ENCODE measurements around the gene CD28. TPM values are rescaled to one million over a fixed set of nuclear protein-coding genes. Genes with fewer than 3 reads are reported as not detected.

The CD28 gene
- total RNA-seq, 3 donors from 2014 or later (not counting 1 experiment from before 2014, with no cell fraction given): 0.54 to 3.5 (median 3.3) TPM

- intact Hi-C loops (cut with micrococcal nuclease): no loop called here
- H3K36me3 ChIP-seq (ENCODE audit: control insufficient read depth, insufficient read depth, low read length): no peaks in the 10 kb centered on the region
- no peaks in the 10 kb centered on the region for H3K4me1 Mint-ChIP-seq
- no peak overlapping the region for H3K4me3 ChIP-seq (ENCODE audit: low read length)
- peaks cover 0 to 4% of the 10 kb centered on the region in 2 donors for H3K9me3 Mint-ChIP-seq
- H3K9me3 ChIP-seq (ENCODE audit: control insufficient read depth, insufficient read depth, low read length): no peaks in the 10 kb centered on the region
- H3K4me3 Mint-ChIP-seq: no peak overlapping the region
- no peaks in the 10 kb centered on the region for H3K27me3 ChIP-seq (ENCODE audit: control insufficient read depth, insufficient read depth, low read length)
- no peak overlapping the region for H3K27ac ChIP-seq (ENCODE audit: low read length)
- DNase-seq: peak in 1 of 2 donors; percentile 20
- H3K4me1 ChIP-seq (ENCODE audit: control insufficient read depth, insufficient read depth, low read length): no peaks in the 10 kb centered on the region
- TF ChIP-seq CTCF (IDR thresholded peaks at IDR 0.05): no peak
- ATAC-seq: no peak
- H3K36me3 Mint-ChIP-seq: peaks cover 1% of the 10 kb centered on the region
- no CpG with 5 or more reads among the region's 6 CpGs for WGBS (ENCODE audit: insufficient coverage)
- H3K27me3 Mint-ChIP-seq (ENCODE audit: low read depth in 2 of 2): no peaks in the 10 kb centered on the region
- no peak overlapping the region for H3K27ac Mint-ChIP-seq
Measured at GRCh38 chr2:203750346-203751068, 44.1 kb downstream of the CD28 start.

- no peak overlapping the region for H3K27ac Mint-ChIP-seq
- 100% methylated on average over 1 of the region's 2 CpGs for WGBS (ENCODE audit: insufficient coverage)
- H3K4me1 Mint-ChIP-seq: no peaks in the 10 kb centered on the region
Measured at GRCh38 chr2:203751685-203752271, 45.3 kb downstream of the CD28 start.

DNA sequence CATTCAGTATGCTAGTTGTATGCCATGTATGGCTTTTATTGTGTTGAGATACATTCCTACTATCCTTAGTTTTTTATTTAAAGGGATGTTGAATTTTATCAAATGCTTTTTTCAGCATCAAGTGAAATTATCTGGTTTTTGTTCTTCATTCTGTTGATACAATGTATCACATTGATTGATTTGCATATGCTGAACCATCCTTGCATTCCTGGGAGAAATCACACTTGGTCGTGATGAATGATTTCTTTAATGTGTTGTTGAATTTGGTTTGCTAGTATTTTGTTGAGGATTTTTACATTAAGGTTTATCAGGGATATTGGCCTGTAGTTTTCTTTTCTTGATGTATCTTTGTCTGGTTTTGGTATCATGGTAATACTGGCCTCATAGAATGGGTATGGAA is 49.7 kb downstream of the CD28 start:
- no peaks in the 10 kb centered on the region for H3K9me3 ChIP-seq (ENCODE audit: control insufficient read depth, insufficient read depth, low read length)
- no peak for ATAC-seq
- H3K27me3 ChIP-seq (ENCODE audit: control insufficient read depth, insufficient read depth, low read length): no peaks in the 10 kb centered on the region
- intact Hi-C loops (cut with micrococcal nuclease): no loop called here
- Mint-ChIP-seq H3K27me3 (ENCODE audit: low read depth in 2 of 2) (peaks cover 0 to 12% of the 10 kb centered on the region in 2 donors), H3K27ac (no peak overlapping the region), H3K4me1 (no peaks in the 10 kb centered on the region), H3K4me3 (no peak overlapping the region), H3K36me3 (peaks cover 19% of the 10 kb centered on the region), H3K9me3 (peaks cover 3 to 15% of the 10 kb centered on the region in 2 donors)
- peak in 1 of 2 donors; percentile 8 for DNase-seq
- TF ChIP-seq CTCF (IDR thresholded peaks at IDR 0.05): no peak
- H3K4me3 ChIP-seq (ENCODE audit: low read length): no peak overlapping the region
- H3K36me3 ChIP-seq (ENCODE audit: control insufficient read depth, insufficient read depth, low read length): no peaks in the 10 kb centered on the region
- no peak overlapping the region for H3K27ac ChIP-seq (ENCODE audit: low read length)
- WGBS (ENCODE audit: insufficient coverage): 94% methylated on average over 1 of the region's 1 CpG
- no peaks in the 10 kb centered on the region for H3K4me1 ChIP-seq (ENCODE audit: control insufficient read depth, insufficient read depth, low read length)

More at GRCh38 chr2:203751685-203752271, 45.3 kb downstream of the CD28 start:
- Histone ChIP-seq H3K36me3 (ENCODE audit: control insufficient read depth, insufficient read depth, low read length) (no peaks in the 10 kb centered on the region), H3K27me3 (ENCODE audit: control insufficient read depth, insufficient read depth, low read length) (no peaks in the 10 kb centered on the region), H3K4me3 (ENCODE audit: low read length) (no peak overlapping the region), H3K27ac (ENCODE audit: low read length) (no peak overlapping the region), H3K4me1 (ENCODE audit: control insufficient read depth, insufficient read depth, low read length) (no peaks in the 10 kb centered on the region), H3K9me3 (ENCODE audit: control insufficient read depth, insufficient read depth, low read length) (no peaks in the 10 kb centered on the region)
- H3K9me3 Mint-ChIP-seq: peaks cover under 1 to 12% of the 10 kb centered on the region in 2 donors
- ATAC-seq (no peak), DNase-seq (no peak)
- H3K27me3 Mint-ChIP-seq (ENCODE audit: low read depth in 2 of 2): peaks cover 0 to 10% of the 10 kb centered on the region in 2 donors
- peaks cover 14% of the 10 kb centered on the region for H3K36me3 Mint-ChIP-seq
- TF ChIP-seq CTCF (IDR thresholded peaks at IDR 0.05): no peak
- intact Hi-C loops (cut with micrococcal nuclease): no loop called here
- no peak overlapping the region for H3K4me3 Mint-ChIP-seq

Data from natural killer cell (primary cell).